Activated CD8-positive, alpha-beta T cell treated with anti-CD3 and anti-CD28 coated beads for 36 hours (primary cell): Measurements from ENCODE around the gene IQCF5. TPM values are rescaled to one million over a fixed set of nuclear protein-coding genes. Genes with fewer than 3 reads are reported as not detected.
"Not testable (repeated sequence)": the region's sequence is repeated elsewhere in the genome, so short reads cannot be mapped to it uniquely, and the experiment has no call there.

ENCODE experiments used
- ATAC-seq: fragments of 200-7000 bp; cut with Tn5 transposase; one replicate; pipeline ENCODE4 v1.10.0; 2021; ENCODE audit warnings: mild to moderate bottlenecking, moderate library complexity
- CTCF ChIA-PET: fragments of 350-600 bp; sonication (Branson Sonifier 250); formaldehyde crosslinking; loops from one replicate; lab custom pipeline; 2021; ENCODE audit warnings: antibody characterized with exemption; lab: Charles Lee
- POLR2A ChIA-PET: fragments of 350-600 bp; sonication (Branson Sonifier 250); formaldehyde crosslinking; loops from one replicate; lab custom pipeline; 2021; ENCODE audit warnings: antibody characterized with exemption; lab: Charles Lee
- DNase-seq: peaks from one replicate; pipeline ENCODE4 v3.0.0-alpha.2; 2020
- H3K27ac Mint-ChIP-seq: one replicate; pipeline ENCODE4 v1.8.0; 2021; ENCODE audit warnings: mild to moderate bottlenecking, mixed read lengths
- H3K27me3 Mint-ChIP-seq: one replicate; pipeline ENCODE4 v1.8.0; 2021; ENCODE audit warnings: mixed read lengths
- H3K36me3 Mint-ChIP-seq: one replicate; pipeline ENCODE4 v1.8.0; 2021; ENCODE audit warnings: low read depth, mixed read lengths
- H3K4me1 Mint-ChIP-seq: one replicate; pipeline ENCODE4 v1.8.0; 2021; ENCODE audit warnings: low read depth, mixed read lengths
- H3K4me3 Mint-ChIP-seq: one replicate; pipeline ENCODE4 v1.8.0; 2021; ENCODE audit warnings: mild to moderate bottlenecking, moderate library complexity, mixed read lengths
- H3K9me3 Mint-ChIP-seq: one replicate; pipeline ENCODE4 v1.8.0; 2021; ENCODE audit warnings: mixed read lengths
- CTCF ChIP-seq: fragments of 200-600 bp; IDR thresholded peaks from one replicate; pipeline ENCODE4 v1.8.0; 2022; ENCODE audit warnings: antibody characterized with exemption, mild to moderate bottlenecking
- intact Hi-C: fragments of 100-400 bp; cut with micrococcal nuclease; formaldehyde crosslinking; loops from one replicate; pipeline ENCODE4 v1.10.0; 2022
- total RNA-seq, 2 experiments: library from RNA; stranded (reverse); gene quantifications; one replicate each; pipeline ENCODE4 v1.2.3, GENCODE V29; 2021

IQCF5 gene
- total RNA-seq: not detected

GRCh38 chr3:51875501-51875900, at the start of gene IQCF5:
TSS of gene IQCF5 (minus strand) at chr3:51875601. CDS start at chr3:51875531, 70 bp downstream.
- no peak within 1 kb of the TSS for H3K27ac Mint-ChIP-seq
- no peak for TF ChIP-seq CTCF
- no peaks in the 10 kb centered on the region for H3K9me3 Mint-ChIP-seq
- POLR2A ChIA-PET: interaction anchor here (0.6 kb wide), 1 partner anchor 65 kb away, joined by 5 read pairs; no protein-coding TSS in a partner anchor
- intact Hi-C loops: no loop called here
- DNase-seq: no peak
- H3K36me3 Mint-ChIP-seq: no peaks in the 10 kb centered on the region
- no peak for ATAC-seq
- H3K4me1 Mint-ChIP-seq: no peaks in the 10 kb centered on the region
- H3K27me3 Mint-ChIP-seq: peaks cover 8% of the 10 kb centered on the region
- CTCF ChIA-PET: no interaction called here
- no peak within 1 kb of the TSS for H3K4me3 Mint-ChIP-seq

- Mint-ChIP-seq H3K27me3 (peaks cover 3% of the 10 kb centered on the region), H3K9me3 (no peaks in the 10 kb centered on the region), H3K4me3 (no peak overlapping the region), H3K4me1 (no peaks in the 10 kb centered on the region), H3K36me3 (no peaks in the 10 kb centered on the region), H3K27ac (no peak overlapping the region)
- no peak for ATAC-seq
- no peak for TF ChIP-seq CTCF
- ChIA-PET POLR2A (no interaction called here), CTCF (no interaction called here)
- no peak for DNase-seq
- intact Hi-C loops: no loop called here
Measured at GRCh38 chr3:51921081-51921578, 45.7 kb upstream of the IQCF5 start.

GRCh38 chr3:51916418-51916817, 41.0 kb upstream of the IQCF5 start:
- Mint-ChIP-seq H3K36me3 (no peaks in the 10 kb centered on the region), H3K9me3 (no peaks in the 10 kb centered on the region), H3K4me3 (no peak overlapping the region), H3K27me3 (peaks cover 3% of the 10 kb centered on the region), H3K27ac (no peak overlapping the region), H3K4me1 (no peaks in the 10 kb centered on the region)
- ChIA-PET CTCF (no interaction called here), POLR2A (no interaction called here)
- no peak for ATAC-seq
- DNase-seq: no peak
- intact Hi-C loops: no loop called here
- TF ChIP-seq CTCF: no peak

GRCh38 chr3:51908026-51908425, 32.6 kb upstream of the IQCF5 start:
- H3K27ac Mint-ChIP-seq: no peak overlapping the region
- CTCF ChIA-PET: no interaction called here
- no peak for TF ChIP-seq CTCF
- peaks cover 2% of the 10 kb centered on the region for H3K36me3 Mint-ChIP-seq
- no peak for DNase-seq
- POLR2A ChIA-PET: no interaction called here
- peaks cover 11% of the 10 kb centered on the region for H3K9me3 Mint-ChIP-seq
- no peak for ATAC-seq
- intact Hi-C loops: no loop called here
- H3K4me1 Mint-ChIP-seq: no peaks in the 10 kb centered on the region
- H3K4me3 Mint-ChIP-seq: no peak overlapping the region
- peaks cover 14% of the 10 kb centered on the region for H3K27me3 Mint-ChIP-seq

GRCh38 chr3:51904034-51904823, 28.8 kb upstream of the IQCF5 start:
- ChIA-PET CTCF (no interaction called here), POLR2A (no interaction called here)
- no peak for TF ChIP-seq CTCF
- no peak for DNase-seq
- H3K27ac Mint-ChIP-seq: no peak overlapping the region
- H3K27me3 Mint-ChIP-seq: peaks cover 24% of the 10 kb centered on the region
- H3K9me3 Mint-ChIP-seq: peaks cover 11% of the 10 kb centered on the region
- no peak for ATAC-seq
- no peak overlapping the region for H3K4me3 Mint-ChIP-seq
- H3K36me3 Mint-ChIP-seq: peaks cover 2% of the 10 kb centered on the region
- intact Hi-C loops: no loop called here
- peaks cover 6% of the 10 kb centered on the region for H3K4me1 Mint-ChIP-seq

- H3K9me3 Mint-ChIP-seq, H3K4me1 Mint-ChIP-seq, ATAC-seq, POLR2A ChIA-PET, H3K4me3 Mint-ChIP-seq, CTCF ChIA-PET, intact Hi-C loops, H3K36me3 Mint-ChIP-seq, H3K27ac Mint-ChIP-seq: not testable (repeated sequence)
- DNase-seq: peak; percentile 34
- H3K27me3 Mint-ChIP-seq: peaks cover 22% of the 10 kb centered on the region
Measured at GRCh38 chr3:51902361-51902760, 27.0 kb upstream of the IQCF5 start.

- H3K9me3 Mint-ChIP-seq, CTCF ChIA-PET, H3K36me3 Mint-ChIP-seq, intact Hi-C loops, H3K4me3 Mint-ChIP-seq, H3K4me1 Mint-ChIP-seq, ATAC-seq, POLR2A ChIA-PET, H3K27ac Mint-ChIP-seq: not testable (repeated sequence)
- peak; percentile 4 for DNase-seq
- H3K27me3 Mint-ChIP-seq: peaks cover 24% of the 10 kb centered on the region
Measured at GRCh38 chr3:51900043-51900442, 24.6 kb upstream of the IQCF5 start.
